NCI-H774 (cell line): ENCODE data around the gene TXNDC15.
A peak's percentile ranks its signal among the peaks of the same experiment; 100 is the strongest.
"Not testable (repeated sequence)": the region's sequence is repeated elsewhere in the genome, so short reads cannot be mapped to it uniquely, and the experiment has no call there.

Source experiments
- DNase-seq: peaks from one replicate; lab custom pipeline; 2025; lab: John Stamatoyannopoulos, UW

TXNDC15 gene

GRCh38 chr5:134873987-134874830 is at the start of gene TXNDC15:
Gene TXNDC15, plus strand, starts transcription at chr5:134874371. Its CDS starts 57 bp downstream, at chr5:134874428.
- DNase-seq = peak; percentile 81

GRCh38 chr5:134824681-134825080 is 49.5 kb upstream of the TXNDC15 start:
- DNase-seq = no peak

- DNase-seq = no peak
Measured at GRCh38 chr5:134825212-134825611, 49.0 kb upstream of the TXNDC15 start.

GRCh38 chr5:134833340-134834032 is 40.7 kb upstream of the TXNDC15 start:
- DNase-seq = no peak

- no peak for DNase-seq
Measured at GRCh38 chr5:134835623-134836022, 38.5 kb upstream of the TXNDC15 start.

GRCh38 chr5:134837530-134838181 is 36.5 kb upstream of the TXNDC15 start:
- no peak for DNase-seq

- DNase-seq = not testable (repeated sequence)
Measured at GRCh38 chr5:134838361-134838760, 35.8 kb upstream of the TXNDC15 start.

- DNase-seq = no peak
Measured at GRCh38 chr5:134840811-134841210, 33.4 kb upstream of the TXNDC15 start.

GRCh38 chr5:134844252-134844651 is 29.9 kb upstream of the TXNDC15 start:
- DNase-seq = no peak

- DNase-seq = no peak
Measured at GRCh38 chr5:134845335-134845851, 28.8 kb upstream of the TXNDC15 start.

- peak; percentile 86 for DNase-seq
Measured at GRCh38 chr5:134845852-134846640, 28.1 kb upstream of the TXNDC15 start, which contains the start of gene C5orf24. Gene C5orf24, plus strand, starts transcription at chr5:134845968. Its CDS starts 8,933 bp downstream, at chr5:134854901.

GRCh38 chr5:134846641-134846960 is 27.6 kb upstream of the TXNDC15 start:
- DNase-seq = no peak

GRCh38 chr5:134849434-134849933 is 24.7 kb upstream of the TXNDC15 start:
- not testable (repeated sequence) for DNase-seq

- no peak for DNase-seq
Measured at GRCh38 chr5:134851307-134851923, 22.8 kb upstream of the TXNDC15 start.

- not testable (repeated sequence) for DNase-seq
Measured at GRCh38 chr5:134856465-134856864, 17.7 kb upstream of the TXNDC15 start.

GRCh38 chr5:134857401-134857800 is 16.8 kb upstream of the TXNDC15 start:
- no peak for DNase-seq

GRCh38 chr5:134864707-134865106 is 9.5 kb upstream of the TXNDC15 start:
- no peak for DNase-seq

- DNase-seq = no peak
Measured at GRCh38 chr5:134873494-134873893, 677 bp upstream of the TXNDC15 start.

GRCh38 chr5:134874831-134875655 is 872 bp downstream of the TXNDC15 start:
- DNase-seq = no peak

- DNase-seq = no peak
Measured at GRCh38 chr5:134877159-134877558, 3.0 kb downstream of the TXNDC15 start.
